ACC112 (cell line): ENCODE results near the gene MYOF.

Source experiments
- H2AFZ ChIP-seq: fragments of 200-600 bp; sonication (generic); one replicate; pipeline ENCODE4 v1.6.0; 2017; ENCODE audit warnings: antibody characterized with exemption, low read length; ENCODE audit not compliant: unreplicated experiment
- H3K27ac ChIP-seq: fragments of 200-600 bp; sonication (generic); 2 replicates; pipeline ENCODE4 v1.5.1; 2014; ENCODE audit warnings: low read depth, mild to moderate bottlenecking, antibody characterized with exemption, low read length, moderate library complexity
- H3K27me3 ChIP-seq: fragments of 200-600 bp; sonication (generic); 2 replicates; pipeline ENCODE4 v1.6.1; 2014; ENCODE audit warnings: mild to moderate bottlenecking, antibody characterized with exemption, low read length, moderate library complexity, mixed read lengths; ENCODE audit not compliant: insufficient read depth
- H3K36me3 ChIP-seq: fragments of 200-600 bp; sonication (generic); 2 replicates; pipeline ENCODE4 v1.6.1; 2016; ENCODE audit warnings: mild to moderate bottlenecking, antibody characterized with exemption, low read length, moderate library complexity, mixed read lengths; ENCODE audit not compliant: insufficient read depth
- H3K4me1 ChIP-seq: fragments of 200-600 bp; sonication (generic); one replicate; pipeline ENCODE4 v1.6.1; 2016; ENCODE audit warnings: low read length, mixed read lengths; ENCODE audit not compliant: insufficient read depth, unreplicated experiment, control insufficient read depth
- H3K4me3 ChIP-seq: fragments of 200-600 bp; sonication (generic); 2 replicates; pipeline ENCODE4 v1.5.1; 2014; ENCODE audit warnings: mild to moderate bottlenecking, low read depth, low read length
- H3K79me2 ChIP-seq: fragments of 200-600 bp; sonication (generic); one replicate; pipeline ENCODE4 v1.6.0; 2016; ENCODE audit warnings: low read length; ENCODE audit not compliant: control insufficient read depth, unreplicated experiment, insufficient read depth

The MYOF gene

GRCh38 chr10:93465806-93466675, 16.1 kb downstream of the MYOF start:
- H3K4me1 ChIP-seq: peaks cover 81% of the 10 kb centered on the region
- no peak overlapping the region for H2AFZ ChIP-seq
- peaks cover 15% of the 10 kb centered on the region; the same call in 1 of the 2 replicates for H3K36me3 ChIP-seq
- peak overlapping the region; percentile 99 for H3K27ac ChIP-seq
- peaks cover 59% of the 10 kb centered on the region for H3K79me2 ChIP-seq
- H3K4me3 ChIP-seq: 0 out of 2 replicates have a peak overlapping the region, but pooled peaks have one; percentile 5
- H3K27me3 ChIP-seq: no peaks in the 10 kb centered on the region

GRCh38 chr10:93464776-93465388, 17.3 kb downstream of the MYOF start:
- no peaks in the 10 kb centered on the region for H3K27me3 ChIP-seq
- peaks cover 79% of the 10 kb centered on the region for H3K4me1 ChIP-seq
- no peak overlapping the region for H2AFZ ChIP-seq
- peaks cover 16% of the 10 kb centered on the region; the same call in 1 of the 2 replicates for H3K36me3 ChIP-seq
- peak overlapping the region; percentile 14; the same call in 1 of the 2 replicates for H3K4me3 ChIP-seq
- peak overlapping the region; percentile 99 for H3K27ac ChIP-seq
- peaks cover 61% of the 10 kb centered on the region for H3K79me2 ChIP-seq

DNA sequence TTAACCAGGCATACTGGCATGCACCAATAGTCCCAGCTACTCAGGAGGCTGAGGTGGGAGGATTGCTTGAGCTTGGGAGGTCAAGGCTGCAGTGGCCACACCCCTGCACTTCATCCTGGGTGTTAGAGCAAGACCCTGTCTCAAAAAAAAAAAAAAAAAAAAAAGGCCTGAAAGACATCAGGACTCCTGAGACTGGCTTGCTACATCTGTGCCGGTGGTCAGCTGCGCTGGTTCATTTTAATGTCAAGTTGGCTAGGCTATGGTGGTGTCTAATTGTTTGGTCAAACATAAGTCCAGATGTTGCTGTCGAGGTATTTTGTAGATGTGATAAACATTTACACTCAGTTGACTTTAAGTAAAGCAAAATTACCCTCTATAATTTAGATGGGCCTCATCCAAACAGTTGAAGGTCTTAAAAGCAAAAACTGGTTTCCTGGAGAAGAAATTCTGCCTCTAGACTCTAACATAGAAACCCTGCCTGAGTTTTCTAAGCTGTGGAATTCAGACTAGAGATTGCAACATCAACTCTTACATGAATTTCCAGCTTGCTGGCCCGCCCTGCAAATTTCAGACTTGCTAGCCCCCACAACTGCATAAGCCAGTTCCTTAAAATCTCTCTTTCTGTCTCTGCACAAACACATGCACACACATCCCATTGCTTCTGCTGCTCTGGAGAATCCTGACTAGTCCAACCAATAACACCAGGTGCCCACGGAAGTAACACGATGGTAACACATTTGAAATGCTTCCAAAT, 18.2 kb downstream of the MYOF start:
- peak overlapping the region; percentile 14 for H3K4me3 ChIP-seq
- no peak overlapping the region for H2AFZ ChIP-seq
- H3K27ac ChIP-seq: peak overlapping the region; percentile 99
- peaks cover 80% of the 10 kb centered on the region for H3K4me1 ChIP-seq
- peaks cover 15% of the 10 kb centered on the region; the same call in 1 of the 2 replicates for H3K36me3 ChIP-seq
- peaks cover 62% of the 10 kb centered on the region for H3K79me2 ChIP-seq
- no peaks in the 10 kb centered on the region for H3K27me3 ChIP-seq

DNA sequence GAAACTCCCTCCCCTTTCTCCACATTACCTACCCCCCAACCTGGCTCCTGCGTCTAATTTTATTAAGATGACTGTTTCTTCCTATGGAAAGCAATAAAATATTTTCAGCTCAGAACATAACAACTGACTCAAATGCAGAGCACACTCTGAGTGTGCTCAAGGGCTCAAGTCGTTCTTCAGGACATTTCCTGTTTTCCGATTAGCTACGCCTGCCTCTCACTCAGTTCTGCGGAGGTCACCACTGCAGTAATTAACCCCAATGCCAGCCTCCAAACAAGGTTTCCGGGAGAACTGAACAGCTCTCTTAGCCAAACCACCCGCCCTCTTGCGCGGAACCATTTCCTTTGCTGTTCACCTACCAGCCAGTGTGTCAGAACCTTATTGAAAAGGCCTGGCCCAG, 19.3 kb downstream of the MYOF start:
- Histone ChIP-seq H3K27ac (peak overlapping the region; percentile 99), H3K4me1 (peaks cover 79% of the 10 kb centered on the region), H3K27me3 (no peaks in the 10 kb centered on the region), H3K36me3 (peaks cover 13% of the 10 kb centered on the region; the same call in 1 of the 2 replicates), H3K4me3 (peak overlapping the region; percentile 17; the same call in 1 of the 2 replicates), H3K79me2 (peaks cover 63% of the 10 kb centered on the region), H2AFZ (no peak overlapping the region)

DNA sequence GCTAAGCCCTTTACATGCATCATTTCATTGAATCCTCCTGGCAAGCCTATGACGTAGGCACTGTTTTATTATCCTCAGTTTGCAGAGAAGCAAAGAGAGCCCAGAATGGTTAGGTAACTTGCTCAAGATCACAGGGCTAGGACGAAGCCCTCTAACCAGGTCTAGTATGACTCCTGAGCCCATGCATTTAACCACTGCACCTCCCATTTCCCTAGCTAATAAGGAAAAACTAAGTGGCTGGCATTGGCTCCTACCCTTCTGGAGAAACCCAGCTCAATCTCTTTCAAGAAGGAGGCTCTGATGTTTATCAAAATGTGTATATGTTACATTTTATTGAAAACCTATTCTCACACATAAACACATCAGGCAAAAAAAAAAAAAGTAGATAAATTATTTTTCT, 19.8 kb downstream of the MYOF start:
- H3K27me3 ChIP-seq: no peaks in the 10 kb centered on the region
- peaks cover 81% of the 10 kb centered on the region for H3K4me1 ChIP-seq
- no peak overlapping the region for H3K4me3 ChIP-seq
- peak overlapping the region; percentile 99 for H3K27ac ChIP-seq
- no peak overlapping the region for H2AFZ ChIP-seq
- peaks cover 10% of the 10 kb centered on the region; the same call in 1 of the 2 replicates for H3K36me3 ChIP-seq
- peaks cover 65% of the 10 kb centered on the region for H3K79me2 ChIP-seq

- H3K4me1 ChIP-seq: peaks cover 85% of the 10 kb centered on the region
- no peak overlapping the region for H2AFZ ChIP-seq
- no peak overlapping the region for H3K4me3 ChIP-seq
- peaks cover 16% of the 10 kb centered on the region for H3K36me3 ChIP-seq
- peaks cover 69% of the 10 kb centered on the region for H3K79me2 ChIP-seq
- H3K27ac ChIP-seq: peak overlapping the region; percentile 99
- H3K27me3 ChIP-seq: no peaks in the 10 kb centered on the region
Measured at GRCh38 chr10:93461807-93462178, 20.3 kb downstream of the MYOF start.

DNA sequence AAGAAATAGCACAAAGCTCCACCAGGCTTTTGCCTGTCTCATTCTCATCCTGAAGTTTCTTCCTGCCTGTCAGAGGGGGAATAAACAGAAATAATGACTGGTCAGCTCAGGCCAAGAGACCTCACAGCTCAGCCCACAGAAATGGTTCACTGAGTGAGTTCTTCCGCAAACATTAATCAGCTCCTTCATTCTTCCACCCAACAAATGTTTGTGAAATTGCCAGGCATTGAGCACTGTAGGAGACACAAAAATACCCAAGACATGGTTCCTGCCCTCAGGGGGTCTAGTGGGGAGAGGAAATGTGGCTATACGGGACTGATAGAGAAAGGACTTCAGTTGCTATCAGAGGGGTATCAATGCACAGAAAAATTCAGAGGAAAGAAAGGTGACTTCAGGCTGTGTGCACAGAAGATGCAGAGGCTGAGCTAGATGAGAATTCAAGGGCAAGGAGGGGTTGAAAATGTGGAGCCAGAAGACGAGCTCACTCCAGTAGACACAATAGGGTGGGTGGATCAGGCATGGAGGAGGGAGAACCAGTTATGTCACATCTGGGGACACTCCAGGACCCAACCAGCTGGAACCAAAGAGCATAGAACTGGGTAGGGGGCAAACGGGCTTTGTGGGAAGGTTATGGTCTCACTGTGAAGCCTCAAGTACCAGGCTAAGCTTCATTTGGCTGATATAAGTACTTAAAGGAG, 20.9 kb downstream of the MYOF start:
- no peak overlapping the region for H3K4me3 ChIP-seq
- no peak overlapping the region for H2AFZ ChIP-seq
- H3K27ac ChIP-seq: peak overlapping the region; percentile 99
- peaks cover 21% of the 10 kb centered on the region for H3K36me3 ChIP-seq
- H3K27me3 ChIP-seq: no peaks in the 10 kb centered on the region
- H3K79me2 ChIP-seq: peaks cover 71% of the 10 kb centered on the region
- H3K4me1 ChIP-seq: peaks cover 85% of the 10 kb centered on the region

- Histone ChIP-seq H3K27me3 (no peaks in the 10 kb centered on the region), H3K27ac (peak overlapping the region; percentile 93), H3K4me1 (peaks cover 74% of the 10 kb centered on the region), H3K36me3 (peaks cover 34% of the 10 kb centered on the region), H2AFZ (no peak overlapping the region), H3K4me3 (peak overlapping the region; percentile 10; the same call in 1 of the 2 replicates), H3K79me2 (peaks cover 76% of the 10 kb centered on the region)
Measured at GRCh38 chr10:93459466-93459865, 22.7 kb downstream of the MYOF start.

- Histone ChIP-seq H3K27ac (peak overlapping the region; percentile 93), H3K4me3 (peak overlapping the region; percentile 10; the same call in 1 of the 2 replicates), H2AFZ (no peak overlapping the region)
Measured at GRCh38 chr10:93458821-93459257, 23.3 kb downstream of the MYOF start.

GRCh38 chr10:93457511-93457910, 24.6 kb downstream of the MYOF start:
- no peak overlapping the region for H2AFZ ChIP-seq
- H3K4me1 ChIP-seq: peaks cover 55% of the 10 kb centered on the region
- H3K4me3 ChIP-seq: no peak overlapping the region
- H3K27me3 ChIP-seq: no peaks in the 10 kb centered on the region
- peaks cover 73% of the 10 kb centered on the region for H3K79me2 ChIP-seq
- H3K36me3 ChIP-seq: peaks cover 46% of the 10 kb centered on the region
- H3K27ac ChIP-seq: peak overlapping the region; percentile 93

More at GRCh38 chr10:93458821-93459257, 23.3 kb downstream of the MYOF start:
- Histone ChIP-seq H3K79me2 (peaks cover 73% of the 10 kb centered on the region), H3K4me1 (peaks cover 68% of the 10 kb centered on the region), H3K36me3 (peaks cover 39% of the 10 kb centered on the region), H3K27me3 (no peaks in the 10 kb centered on the region)
